ENCODE data around the gene POFUT2. TPM values are rescaled to one million over a fixed set of nuclear protein-coding genes. Genes with fewer than 3 reads are reported as not detected.

POFUT2 gene
- total RNA-seq, 2 experiments from 2014 or later = 17.0 to 20.5 TPM

DNA sequence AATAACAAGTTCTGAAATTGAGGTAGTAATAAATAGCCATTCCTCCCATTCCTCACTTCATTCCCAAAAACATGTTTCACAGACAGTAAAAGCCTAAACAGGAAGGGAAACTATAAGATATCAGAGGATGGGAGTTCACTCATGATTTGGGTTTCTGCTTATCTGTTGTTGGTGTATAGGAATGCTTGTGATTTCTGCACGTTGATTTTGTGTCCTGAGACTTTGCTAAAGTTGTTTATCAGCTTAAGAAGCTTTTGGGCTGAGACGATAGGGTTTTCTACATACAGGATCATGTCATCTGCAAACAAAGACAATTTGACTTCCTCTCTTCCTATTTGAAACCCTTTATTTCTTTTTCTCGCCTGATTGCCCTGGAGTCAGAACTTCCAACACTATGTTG lies 26.0 kb upstream of the POFUT2 start:
- ChIA-PET POLR2A (no interaction called here), CTCF (ENCODE audit: unreplicated experiment) (no interaction called here)
- Histone ChIP-seq H3K4me2 (ENCODE audit: low read length) (no peak overlapping the region), H3K27ac (ENCODE audit: low read depth, low read length, poor library complexity, severe bottlenecking) (no peak overlapping the region), H3K4me3 (ENCODE audit: low read depth, low read length, poor library complexity, severe bottlenecking) (no peak overlapping the region), H3K36me3 (ENCODE audit: insufficient read depth, low read length) (no peaks in the 10 kb centered on the region), H2AFZ (ENCODE audit: low read length) (no peak overlapping the region), H3K9me3 (ENCODE audit: low read length) (no peaks in the 10 kb centered on the region), H3K4me1 (ENCODE audit: insufficient read depth, low read length, poor library complexity, severe bottlenecking) (no peaks in the 10 kb centered on the region), H4K20me1 (ENCODE audit: insufficient read depth, low read length) (no peaks in the 10 kb centered on the region), H3K9me2 (ENCODE audit: insufficient read depth, low read length) (no peaks in the 10 kb centered on the region), H3K79me2 (ENCODE audit: insufficient read depth, low read depth, low read length) (no peaks in the 10 kb centered on the region)
- no peak for DNase-seq (ENCODE audit: low spot score)
- no TSS peak for BruUV-seq (replicated peaks)
- TF ChIP-seq, protein P1, sequence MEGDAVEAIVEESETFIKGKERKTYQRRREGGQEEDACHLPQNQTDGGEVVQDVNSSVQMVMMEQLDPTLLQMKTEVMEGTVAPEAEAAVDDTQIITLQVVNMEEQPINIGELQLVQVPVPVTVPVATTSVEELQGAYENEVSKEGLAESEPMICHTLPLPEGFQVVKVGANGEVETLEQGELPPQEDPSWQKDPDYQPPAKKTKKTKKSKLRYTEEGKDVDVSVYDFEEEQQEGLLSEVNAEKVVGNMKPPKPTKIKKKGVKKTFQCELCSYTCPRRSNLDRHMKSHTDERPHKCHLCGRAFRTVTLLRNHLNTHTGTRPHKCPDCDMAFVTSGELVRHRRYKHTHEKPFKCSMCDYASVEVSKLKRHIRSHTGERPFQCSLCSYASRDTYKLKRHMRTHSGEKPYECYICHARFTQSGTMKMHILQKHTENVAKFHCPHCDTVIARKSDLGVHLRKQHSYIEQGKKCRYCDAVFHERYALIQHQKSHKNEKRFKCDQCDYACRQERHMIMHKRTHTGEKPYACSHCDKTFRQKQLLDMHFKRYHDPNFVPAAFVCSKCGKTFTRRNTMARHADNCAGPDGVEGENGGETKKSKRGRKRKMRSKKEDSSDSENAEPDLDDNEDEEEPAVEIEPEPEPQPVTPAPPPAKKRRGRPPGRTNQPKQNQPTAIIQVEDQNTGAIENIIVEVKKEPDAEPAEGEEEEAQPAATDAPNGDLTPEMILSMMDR (conservative IDR thresholded peaks at IDR 0.05; ENCODE audit: low read length) = no peak
- no peak for TF ChIP-seq EZH2phosphoT487 (IDR thresholded peaks at IDR 0.05; ENCODE audit: borderline replicate concordance, low read depth, low read length)
- intact Hi-C loops (cut with micrococcal nuclease; ENCODE audit: unreplicated experiment) = no loop called here

DNA sequence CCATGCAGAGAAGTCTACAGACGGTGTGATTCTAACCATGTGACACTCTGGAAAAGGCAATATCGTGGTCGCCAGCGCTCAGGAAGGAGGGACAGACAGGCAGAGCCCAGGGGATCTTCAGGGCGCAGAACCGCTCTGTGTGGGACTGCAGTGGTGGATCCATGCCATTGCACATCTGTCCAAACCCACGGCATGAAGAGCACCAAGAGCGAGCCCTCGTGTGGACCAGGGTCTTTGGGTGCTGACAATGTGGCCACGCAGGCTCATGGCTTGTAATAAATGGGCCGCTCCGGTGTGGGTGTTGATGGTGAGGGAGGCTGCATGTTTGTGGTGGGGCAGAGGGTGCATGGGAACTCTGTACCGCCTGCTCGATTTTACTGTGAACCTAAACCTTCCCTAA lies 25.3 kb upstream of the POFUT2 start:
- no peaks in the 10 kb centered on the region for H4K20me1 ChIP-seq (ENCODE audit: insufficient read depth, low read length)
- no peaks in the 10 kb centered on the region for H3K4me1 ChIP-seq (ENCODE audit: insufficient read depth, low read length, poor library complexity, severe bottlenecking)
- ChIA-PET POLR2A (no interaction called here), CTCF (ENCODE audit: unreplicated experiment) (no interaction called here)
- H3K9me3 ChIP-seq (ENCODE audit: low read length) = no peaks in the 10 kb centered on the region
- H3K4me3 ChIP-seq (ENCODE audit: low read depth, low read length, poor library complexity, severe bottlenecking) = no peak overlapping the region
- H2AFZ ChIP-seq (ENCODE audit: low read length) = no peak overlapping the region
- H3K9me2 ChIP-seq (ENCODE audit: insufficient read depth, low read length) = no peaks in the 10 kb centered on the region
- H3K4me2 ChIP-seq (ENCODE audit: low read length) = no peak overlapping the region
- intact Hi-C loops (cut with micrococcal nuclease; ENCODE audit: unreplicated experiment) = no loop called here
- no peaks in the 10 kb centered on the region for H3K36me3 ChIP-seq (ENCODE audit: insufficient read depth, low read length)
- no peak for TF ChIP-seq EZH2phosphoT487 (IDR thresholded peaks at IDR 0.05; ENCODE audit: borderline replicate concordance, low read depth, low read length)
- TF ChIP-seq, protein P1 (conservative IDR thresholded peaks at IDR 0.05; ENCODE audit: low read length) = no peak
- H3K27ac ChIP-seq (ENCODE audit: low read depth, low read length, poor library complexity, severe bottlenecking) = no peak overlapping the region
- no TSS peak for BruUV-seq (replicated peaks)
- H3K79me2 ChIP-seq (ENCODE audit: insufficient read depth, low read depth, low read length) = no peaks in the 10 kb centered on the region
- no peak for DNase-seq (ENCODE audit: low spot score)

DNA sequence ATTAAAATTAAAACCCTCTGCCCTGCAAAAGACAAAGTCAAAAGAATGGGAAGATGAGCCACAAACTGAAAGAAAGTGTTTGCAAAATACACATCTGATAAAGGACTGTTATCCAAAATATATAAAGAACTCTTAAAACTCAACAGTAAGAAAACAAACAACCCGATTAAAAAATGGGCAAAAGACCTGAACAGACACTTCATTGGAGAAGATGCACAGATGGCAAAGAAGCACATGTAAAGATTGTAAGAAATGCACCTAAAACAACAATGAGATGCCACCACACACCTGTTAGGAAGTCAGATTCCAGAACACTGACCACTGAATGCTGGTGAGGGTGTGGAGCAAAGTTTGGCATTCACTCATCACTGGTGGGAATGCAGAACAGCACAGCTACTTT lies 24.6 kb upstream of the POFUT2 start:
- H3K9me2 ChIP-seq (ENCODE audit: insufficient read depth, low read length) = no peaks in the 10 kb centered on the region
- CTCF ChIA-PET (ENCODE audit: unreplicated experiment) = no interaction called here
- intact Hi-C loops (cut with micrococcal nuclease; ENCODE audit: unreplicated experiment) = no loop called here

More for the DNA sequence above, 24.6 kb upstream of the POFUT2 start:
- no peak overlapping the region for H3K27ac ChIP-seq (ENCODE audit: low read depth, low read length, poor library complexity, severe bottlenecking)
- no peaks in the 10 kb centered on the region for H3K36me3 ChIP-seq (ENCODE audit: insufficient read depth, low read length)
- TF ChIP-seq EZH2phosphoT487 (IDR thresholded peaks at IDR 0.05; ENCODE audit: borderline replicate concordance, low read depth, low read length) = no peak
- TF ChIP-seq, protein P1 (conservative IDR thresholded peaks at IDR 0.05; ENCODE audit: low read length) = no peak
- no peak overlapping the region for H3K4me3 ChIP-seq (ENCODE audit: low read depth, low read length, poor library complexity, severe bottlenecking)
- no peaks in the 10 kb centered on the region for H3K9me3 ChIP-seq (ENCODE audit: low read length)
- H3K4me2 ChIP-seq (ENCODE audit: low read length) = no peak overlapping the region
- H2AFZ ChIP-seq (ENCODE audit: low read length) = no peak overlapping the region
- no peaks in the 10 kb centered on the region for H3K79me2 ChIP-seq (ENCODE audit: insufficient read depth, low read depth, low read length)
- no peak for DNase-seq (ENCODE audit: low spot score)
- BruUV-seq (replicated peaks) = no TSS peak
- H3K4me1 ChIP-seq (ENCODE audit: insufficient read depth, low read length, poor library complexity, severe bottlenecking) = no peaks in the 10 kb centered on the region
- POLR2A ChIA-PET = no interaction called here
- H4K20me1 ChIP-seq (ENCODE audit: insufficient read depth, low read length) = no peaks in the 10 kb centered on the region
